GM20000 (cell line): ENCODE results near the gene GPR108.

ENCODE experiments used
- DNase-seq: peaks from one replicate; pipeline ENCODE4 v3.0.0; 2012; ENCODE audit warnings: low spot score
- TF ChIP-seq, protein P1 (sequence below): IDR thresholded peaks from 2 replicates; pipeline ENCODE4 v1.5.1; 2012; ENCODE audit warnings: mild to moderate bottlenecking, control low read depth; ENCODE audit errors: extremely low read depth, missing control alignments

Gene GPR108

DNA sequence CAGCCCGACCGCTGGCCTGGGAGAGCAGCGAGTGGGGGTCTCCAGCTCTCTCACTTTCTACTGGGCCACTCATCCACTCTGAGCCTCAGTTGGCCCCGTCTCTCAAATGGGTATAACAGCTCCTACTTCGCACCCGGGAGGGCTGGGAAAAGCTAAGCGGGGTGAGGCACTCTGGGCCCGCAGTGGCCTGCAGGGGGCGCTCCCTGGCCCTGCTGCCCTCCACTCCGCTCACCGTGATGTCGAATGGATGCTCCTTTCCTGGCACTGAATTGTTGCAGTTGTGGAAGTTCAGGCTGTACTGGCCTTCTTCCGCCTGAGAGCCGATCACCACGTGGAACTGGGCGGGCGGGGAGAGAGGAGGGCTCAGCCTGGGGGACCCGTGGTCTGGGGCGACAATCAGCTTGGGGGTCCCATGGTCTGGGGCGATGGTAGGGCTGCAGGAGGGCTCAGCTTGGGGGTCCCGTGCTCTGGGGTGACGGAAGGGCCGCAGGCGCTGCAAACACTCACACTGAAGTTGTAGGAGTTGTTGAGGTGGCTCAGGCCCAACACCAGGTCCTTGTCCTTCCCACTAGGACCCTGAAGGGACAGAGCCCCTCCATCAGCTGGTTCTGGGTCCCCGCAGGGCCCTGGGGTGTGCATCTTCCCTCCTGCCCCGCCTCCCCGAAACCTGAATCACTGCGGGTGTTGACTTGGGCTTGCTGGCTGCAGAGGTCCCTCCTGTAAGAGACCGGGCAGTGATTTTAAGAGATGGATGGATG lies 3.9 kb downstream of the GPR108 start:
- TF ChIP-seq, protein P1, sequence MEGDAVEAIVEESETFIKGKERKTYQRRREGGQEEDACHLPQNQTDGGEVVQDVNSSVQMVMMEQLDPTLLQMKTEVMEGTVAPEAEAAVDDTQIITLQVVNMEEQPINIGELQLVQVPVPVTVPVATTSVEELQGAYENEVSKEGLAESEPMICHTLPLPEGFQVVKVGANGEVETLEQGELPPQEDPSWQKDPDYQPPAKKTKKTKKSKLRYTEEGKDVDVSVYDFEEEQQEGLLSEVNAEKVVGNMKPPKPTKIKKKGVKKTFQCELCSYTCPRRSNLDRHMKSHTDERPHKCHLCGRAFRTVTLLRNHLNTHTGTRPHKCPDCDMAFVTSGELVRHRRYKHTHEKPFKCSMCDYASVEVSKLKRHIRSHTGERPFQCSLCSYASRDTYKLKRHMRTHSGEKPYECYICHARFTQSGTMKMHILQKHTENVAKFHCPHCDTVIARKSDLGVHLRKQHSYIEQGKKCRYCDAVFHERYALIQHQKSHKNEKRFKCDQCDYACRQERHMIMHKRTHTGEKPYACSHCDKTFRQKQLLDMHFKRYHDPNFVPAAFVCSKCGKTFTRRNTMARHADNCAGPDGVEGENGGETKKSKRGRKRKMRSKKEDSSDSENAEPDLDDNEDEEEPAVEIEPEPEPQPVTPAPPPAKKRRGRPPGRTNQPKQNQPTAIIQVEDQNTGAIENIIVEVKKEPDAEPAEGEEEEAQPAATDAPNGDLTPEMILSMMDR: no peak
- no peak for DNase-seq

DNA sequence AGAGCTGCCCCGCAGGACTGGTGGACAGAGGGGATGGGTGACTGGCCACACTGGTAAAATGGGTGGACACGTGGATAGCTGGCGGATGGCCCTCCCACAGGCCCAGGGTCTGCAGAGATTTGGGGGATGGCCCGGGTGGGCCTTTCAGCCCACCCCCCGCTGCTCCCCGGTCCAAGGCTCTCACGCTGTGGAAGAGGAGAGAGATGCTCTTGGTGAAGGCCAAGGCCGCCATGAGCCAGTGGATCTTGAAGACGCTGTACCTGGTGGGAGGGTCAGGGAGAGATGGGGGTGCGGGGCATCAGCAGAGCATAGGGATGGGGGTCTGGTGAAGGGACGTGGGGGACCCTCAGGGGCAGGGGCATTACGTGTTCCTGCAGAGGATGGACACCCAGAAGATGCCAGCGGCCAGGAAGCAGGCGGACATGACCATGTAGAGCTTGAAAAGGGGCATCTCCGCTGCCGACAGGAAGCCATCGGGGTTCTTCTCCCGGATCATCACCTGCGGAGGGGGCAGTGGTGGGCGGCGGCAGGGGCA lies 4.5 kb downstream of the GPR108 start:
- TF ChIP-seq, protein P1: no peak
- no peak for DNase-seq

DNA sequence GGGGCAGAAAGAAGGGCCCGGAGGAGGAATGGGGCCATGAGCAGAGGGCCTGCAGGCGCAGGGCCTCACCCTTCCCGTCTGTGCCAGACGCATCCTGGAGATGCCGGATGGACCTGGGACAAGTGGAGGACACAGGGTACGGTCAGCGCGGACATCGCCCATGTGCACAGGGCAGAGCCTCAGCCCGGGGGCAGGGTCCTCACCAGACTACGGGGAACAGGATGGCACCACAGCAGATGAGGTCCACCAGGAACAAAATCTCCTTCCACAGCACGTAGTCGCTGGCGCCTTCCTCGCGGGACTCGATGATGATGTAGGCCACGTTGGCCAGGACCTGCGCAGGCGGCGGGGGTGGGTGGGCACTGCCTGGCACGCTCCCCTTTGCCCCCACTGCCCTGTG lies 5.6 kb downstream of the GPR108 start:
- DNase-seq: no peak

DNA sequence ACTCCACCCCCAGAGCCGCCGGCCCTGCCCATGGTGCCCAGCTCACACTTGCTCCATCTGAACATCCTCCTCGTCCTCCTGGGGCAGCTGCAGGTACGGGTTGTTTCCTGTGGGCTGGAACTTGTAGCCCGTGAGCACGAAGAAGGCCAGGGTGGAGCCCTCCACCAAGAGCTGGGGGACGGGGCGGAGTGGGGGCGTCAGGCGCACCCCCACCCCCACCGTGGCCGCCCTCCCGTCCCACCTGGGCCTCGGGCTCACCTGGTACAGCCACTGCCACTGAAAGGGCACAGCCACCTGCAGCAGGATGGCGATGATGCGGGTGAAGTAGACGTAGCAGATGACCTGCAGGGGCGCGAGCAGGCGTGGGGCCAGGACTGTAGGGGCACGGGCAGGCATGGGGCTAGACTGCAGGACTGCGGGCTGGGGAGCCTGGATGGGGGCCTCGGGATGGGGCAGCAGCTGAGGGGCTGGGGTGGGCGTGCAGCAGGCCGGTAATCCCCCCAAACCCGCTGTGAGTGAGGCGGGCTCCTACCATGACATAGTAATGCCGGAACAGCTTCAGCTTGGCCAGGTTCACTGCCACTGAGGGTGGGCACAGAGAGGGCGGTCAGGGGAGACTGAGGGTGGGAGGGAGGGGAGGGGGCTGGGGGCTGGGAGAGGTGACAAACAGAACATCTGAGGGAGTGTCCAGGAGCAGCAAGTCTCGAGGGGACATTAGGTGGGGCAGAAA lies 6.3 kb downstream of the GPR108 start:
- TF ChIP-seq, protein P1: no peak
- DNase-seq: no peak

More for the DNA sequence above, 5.6 kb downstream of the GPR108 start:
- TF ChIP-seq, protein P1: no peak

DNA sequence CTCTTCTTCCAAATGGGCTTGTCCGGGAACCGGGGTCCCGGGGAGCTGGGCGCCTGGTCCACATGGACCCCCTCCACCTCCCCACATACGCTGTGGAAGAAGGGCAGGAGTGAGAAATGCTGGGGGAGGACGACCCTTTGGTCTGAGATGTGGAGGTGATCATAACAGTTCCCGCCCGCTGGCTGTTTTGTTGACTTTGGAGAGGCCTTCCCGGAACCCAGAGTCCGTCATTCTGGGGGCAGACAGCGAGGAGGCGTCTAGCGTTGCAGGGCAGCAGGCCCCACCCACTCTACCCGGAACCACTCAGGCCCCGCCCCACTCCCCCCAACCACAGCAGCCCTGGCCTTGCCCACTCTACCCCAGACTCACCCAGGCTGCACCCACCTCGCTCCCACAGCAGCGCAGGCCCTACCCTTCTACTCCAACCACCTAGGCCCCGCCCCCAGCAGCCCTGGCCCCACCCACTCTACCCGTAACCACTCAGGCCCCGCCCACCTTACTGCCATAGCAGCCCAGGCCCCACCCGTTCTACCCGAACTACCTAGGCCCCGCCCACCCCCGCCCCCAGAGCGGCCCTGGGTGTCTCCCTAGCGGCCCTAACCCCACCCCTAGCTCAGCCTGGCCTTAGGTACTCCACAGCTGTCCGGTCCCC lies 7.1 kb downstream of the GPR108 start:
- TF ChIP-seq, protein P1: no peak
- DNase-seq: no peak

DNA sequence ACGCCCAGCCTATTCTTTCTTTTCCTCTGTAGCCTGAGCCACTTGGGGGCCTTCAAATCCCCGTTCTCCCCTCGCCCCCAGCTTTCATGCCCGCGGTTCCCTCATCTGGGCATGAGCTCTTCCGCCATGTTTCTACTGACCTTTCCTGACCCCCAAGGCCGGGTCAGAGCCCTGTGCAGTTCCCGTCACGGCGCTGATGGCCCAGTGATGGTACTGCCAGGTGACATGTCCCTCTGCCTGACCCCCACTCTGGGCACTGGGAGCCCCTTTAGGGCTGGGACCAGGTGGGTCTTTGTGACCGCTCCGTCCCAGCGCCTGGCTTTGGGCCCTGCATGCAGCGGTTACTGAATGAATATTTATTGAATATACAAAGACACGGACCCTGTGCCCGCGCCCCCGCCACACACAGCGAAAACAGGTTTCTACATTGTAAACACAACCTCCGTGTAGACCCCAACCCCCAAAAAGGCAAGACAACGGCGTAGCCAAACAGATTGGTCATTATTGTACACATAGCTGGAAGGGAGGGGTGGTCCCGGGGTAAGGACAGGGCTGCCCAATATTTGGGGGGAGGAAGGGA lies 7.7 kb downstream of the GPR108 start:
- TF ChIP-seq, protein P1: no peak
- DNase-seq: no peak

DNA sequence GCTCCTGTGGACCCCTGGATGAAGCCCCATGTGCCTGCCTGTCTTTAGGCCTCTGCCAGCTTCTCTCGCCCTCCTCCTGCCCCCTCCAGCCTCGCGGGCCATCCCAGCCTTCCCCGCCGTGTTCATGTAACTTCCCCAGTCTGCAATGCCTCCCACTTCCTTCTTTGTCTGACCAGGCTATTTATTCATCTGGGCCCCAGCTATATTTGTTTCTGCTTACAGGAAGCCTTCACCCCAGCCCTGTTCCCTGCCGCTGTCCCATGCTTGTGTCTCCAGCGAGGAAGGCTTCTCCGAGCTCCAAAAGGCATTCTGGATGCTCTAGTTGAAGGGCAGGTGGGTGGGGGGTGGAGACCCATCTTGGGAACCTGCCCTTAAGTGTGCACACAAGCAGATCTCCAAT lies 9.0 kb downstream of the GPR108 start:
- TF ChIP-seq, protein P1: no peak
- DNase-seq: peak; percentile 69
